Measurements from ENCODE around the gene ZNF280D.

ZNF280D gene

DNA sequence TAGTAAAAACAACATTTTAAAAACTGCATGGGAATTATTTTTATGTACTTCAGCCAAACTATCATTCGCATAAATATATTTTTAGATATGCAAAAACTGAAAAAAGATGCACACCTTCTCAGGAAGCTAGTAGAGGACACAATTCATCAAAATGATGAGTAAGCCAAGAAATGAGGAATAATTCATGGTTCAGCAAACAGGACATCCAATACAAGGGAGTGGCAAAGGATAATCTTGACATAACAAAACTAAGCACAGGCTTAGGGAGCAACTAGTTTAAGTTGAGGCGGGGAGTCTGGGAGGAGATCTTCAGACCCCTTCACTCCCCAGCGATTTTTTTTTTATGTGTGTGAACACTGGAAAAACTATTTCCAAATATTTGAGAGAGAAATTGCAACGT, 93.7 kb downstream of the ZNF280D start:
- H3K9me3 ChIP-seq (ENCODE audit: low read length), result no peaks in the 10 kb centered on the region
- H3K36me3 ChIP-seq (ENCODE audit: insufficient read depth, low read length), result no peaks in the 10 kb centered on the region
- H3K4me1 ChIP-seq (ENCODE audit: insufficient read depth, low read length), result peaks cover 5% of the 10 kb centered on the region
- H2AFZ ChIP-seq (ENCODE audit: low read depth, low read length), result no peak overlapping the region
- no peak overlapping the region for H3K4me3 ChIP-seq (ENCODE audit: low read length)
- no peaks in the 10 kb centered on the region for H3K27me3 ChIP-seq (ENCODE audit: insufficient read depth, low read length)

DNA sequence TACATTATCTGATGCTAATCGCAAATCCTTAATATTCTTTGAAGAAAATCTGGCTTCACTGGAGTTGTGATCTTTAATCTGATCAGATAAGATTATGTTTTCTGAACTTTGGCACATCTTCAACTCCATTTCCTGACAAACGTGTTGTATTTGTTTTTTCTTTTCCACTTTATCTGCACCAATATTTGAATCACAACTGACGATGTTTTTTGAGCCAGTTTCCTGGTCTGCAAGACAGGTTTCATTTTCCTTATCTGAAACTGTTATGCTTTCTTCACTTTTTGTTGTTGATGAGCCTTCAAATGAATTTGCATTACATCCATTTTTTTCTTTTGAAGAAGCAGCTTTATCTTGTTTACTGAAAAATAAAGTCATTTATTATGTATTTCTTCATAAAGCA, 101.5 kb downstream of the ZNF280D start:
- Histone ChIP-seq H3K9me3 (ENCODE audit: low read length) (no peaks in the 10 kb centered on the region), H3K27me3 (ENCODE audit: insufficient read depth, low read length) (no peaks in the 10 kb centered on the region), H3K4me3 (ENCODE audit: low read length) (no peak overlapping the region), H3K4me1 (ENCODE audit: insufficient read depth, low read length) (no peaks in the 10 kb centered on the region), H2AFZ (ENCODE audit: low read depth, low read length) (no peak overlapping the region), H3K36me3 (ENCODE audit: insufficient read depth, low read length) (no peaks in the 10 kb centered on the region)

DNA sequence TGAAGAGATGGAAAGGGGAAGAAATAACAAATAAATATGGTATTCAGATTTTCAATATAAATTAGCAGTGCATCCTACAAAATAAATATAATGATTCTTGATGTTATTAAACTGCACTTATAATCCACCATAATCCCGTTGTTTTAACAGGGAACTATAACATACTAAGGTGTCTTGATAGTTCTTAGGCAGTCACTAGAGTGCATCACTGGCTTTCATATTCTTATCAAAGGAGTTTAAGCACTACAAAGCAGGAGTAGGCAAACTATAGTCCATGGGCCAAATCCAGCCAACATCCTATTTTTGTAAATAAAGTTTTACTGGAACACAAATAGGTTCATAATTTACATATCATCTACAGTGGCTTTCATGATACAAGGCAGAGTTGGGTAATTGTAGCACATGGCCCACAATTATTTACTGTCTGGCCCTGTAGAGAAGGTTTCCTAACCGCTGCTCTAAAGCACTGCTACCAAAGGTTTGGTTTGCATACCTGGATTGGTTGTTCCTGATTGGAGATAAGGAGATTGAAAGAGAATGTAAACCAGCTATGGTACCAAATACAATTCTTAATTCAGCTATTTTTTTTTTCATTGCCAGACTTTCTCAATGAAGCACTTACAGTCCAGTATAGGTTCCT, 104.3 kb downstream of the ZNF280D start:
- no peaks in the 10 kb centered on the region for H3K4me1 ChIP-seq (ENCODE audit: insufficient read depth, low read length)

DNA sequence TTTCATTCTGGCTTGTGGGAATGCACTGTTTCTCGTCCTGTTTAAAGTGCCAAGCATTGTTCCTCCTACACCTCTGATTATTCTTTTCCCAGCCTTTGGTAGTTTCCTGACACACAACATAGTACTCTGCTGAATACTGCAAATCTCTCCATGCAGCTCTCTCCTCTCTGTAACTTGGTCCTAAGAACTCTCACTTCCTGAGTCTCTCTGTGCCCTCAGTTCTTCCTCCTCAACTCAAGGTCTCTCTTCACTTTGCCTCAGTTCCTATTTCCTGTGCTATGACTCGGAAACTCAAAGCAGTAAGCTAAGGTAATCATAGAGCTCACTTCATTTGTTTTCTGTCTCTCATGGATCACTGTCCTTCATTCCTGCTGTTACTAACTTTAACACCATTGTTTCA, 113.4 kb downstream of the ZNF280D start:
- H3K9me3 ChIP-seq (ENCODE audit: low read length), result no peaks in the 10 kb centered on the region
- H2AFZ ChIP-seq (ENCODE audit: low read depth, low read length), result peak overlapping the region; percentile 38
- no peaks in the 10 kb centered on the region for H3K27me3 ChIP-seq (ENCODE audit: insufficient read depth, low read length)
- H3K4me3 ChIP-seq (ENCODE audit: low read length), result no peak overlapping the region
- no peaks in the 10 kb centered on the region for H3K4me1 ChIP-seq (ENCODE audit: insufficient read depth, low read length)
- no peaks in the 10 kb centered on the region for H3K36me3 ChIP-seq (ENCODE audit: insufficient read depth, low read length)

More for the DNA sequence above, 104.3 kb downstream of the ZNF280D start:
- H3K9me3 ChIP-seq (ENCODE audit: low read length), result no peaks in the 10 kb centered on the region
- H3K4me3 ChIP-seq (ENCODE audit: low read length), result no peak overlapping the region
- no peaks in the 10 kb centered on the region for H3K27me3 ChIP-seq (ENCODE audit: insufficient read depth, low read length)
- no peaks in the 10 kb centered on the region for H3K36me3 ChIP-seq (ENCODE audit: insufficient read depth, low read length)
- H2AFZ ChIP-seq (ENCODE audit: low read depth, low read length), result no peak overlapping the region

DNA sequence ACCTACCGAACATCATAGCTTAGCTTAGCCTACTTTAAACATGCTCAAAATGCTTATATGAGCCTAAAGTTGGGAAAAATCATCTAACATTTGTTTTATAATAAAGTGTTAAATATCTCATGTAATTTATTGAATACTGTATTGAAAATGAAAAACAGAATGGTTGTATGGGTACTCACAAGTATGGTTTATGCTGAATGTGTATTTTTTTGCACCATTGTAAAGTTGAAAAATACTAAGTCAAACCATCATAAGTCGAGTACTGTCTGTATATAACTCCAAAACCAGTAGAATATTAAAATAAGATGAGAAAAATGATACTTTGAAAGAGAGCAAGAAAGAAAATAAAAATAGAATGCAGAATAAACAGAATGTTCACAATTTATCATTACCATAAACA, 115.7 kb downstream of the ZNF280D start:
- Histone ChIP-seq H3K4me3 (ENCODE audit: low read length) (no peak overlapping the region), H3K36me3 (ENCODE audit: insufficient read depth, low read length) (no peaks in the 10 kb centered on the region), H3K9me3 (ENCODE audit: low read length) (no peaks in the 10 kb centered on the region), H3K4me1 (ENCODE audit: insufficient read depth, low read length) (no peaks in the 10 kb centered on the region), H3K27me3 (ENCODE audit: insufficient read depth, low read length) (peaks cover 2% of the 10 kb centered on the region), H2AFZ (ENCODE audit: low read depth, low read length) (no peak overlapping the region)

DNA sequence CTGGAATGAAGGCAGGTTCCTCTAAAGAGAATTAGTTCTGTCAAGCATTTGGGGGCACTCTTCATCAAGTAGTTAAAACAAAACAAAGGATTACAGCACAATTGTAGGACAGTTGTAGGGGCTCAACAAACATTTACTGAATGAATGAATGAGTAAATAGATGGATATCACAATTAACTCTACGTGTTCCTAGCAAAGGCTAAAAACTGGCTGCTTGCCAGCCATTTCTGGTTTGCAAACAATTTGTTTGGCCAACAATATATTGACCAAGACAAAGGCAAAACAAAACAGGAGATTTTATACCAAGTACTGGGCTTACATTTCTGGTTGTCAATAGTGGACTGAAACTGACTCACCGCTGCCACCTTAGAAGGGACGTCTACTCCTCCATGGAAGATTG, 116.8 kb downstream of the ZNF280D start:
- Histone ChIP-seq H3K4me1 (ENCODE audit: insufficient read depth, low read length) (no peaks in the 10 kb centered on the region), H3K9me3 (ENCODE audit: low read length) (no peaks in the 10 kb centered on the region), H3K4me3 (ENCODE audit: low read length) (no peak overlapping the region), H3K27me3 (ENCODE audit: insufficient read depth, low read length) (peaks cover 2% of the 10 kb centered on the region), H2AFZ (ENCODE audit: low read depth, low read length) (no peak overlapping the region), H3K36me3 (ENCODE audit: insufficient read depth, low read length) (no peaks in the 10 kb centered on the region)

DNA sequence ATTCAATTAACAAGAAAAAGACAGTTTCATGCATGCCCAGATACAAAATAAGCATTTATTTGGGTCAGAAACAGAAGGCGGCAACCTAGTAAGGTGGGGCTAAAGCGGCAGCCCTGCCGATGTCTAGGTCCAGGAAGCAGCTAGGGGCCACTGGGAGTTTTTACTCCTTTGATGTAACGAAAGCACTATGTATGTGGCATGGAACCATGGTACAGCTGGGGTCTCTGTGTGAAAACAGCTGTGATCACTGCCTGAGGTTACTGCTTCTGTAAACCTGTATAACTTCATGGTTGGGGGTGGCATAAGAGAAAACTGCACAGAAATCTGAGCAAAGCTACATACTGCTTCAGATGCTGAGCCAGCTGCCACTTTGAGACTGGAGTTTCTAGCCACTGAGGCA, 119.5 kb downstream of the ZNF280D start:
- Histone ChIP-seq H3K27me3 (ENCODE audit: insufficient read depth, low read length) (peaks cover 5% of the 10 kb centered on the region), H3K36me3 (ENCODE audit: insufficient read depth, low read length) (no peaks in the 10 kb centered on the region), H3K9me3 (ENCODE audit: low read length) (no peaks in the 10 kb centered on the region)

DNA sequence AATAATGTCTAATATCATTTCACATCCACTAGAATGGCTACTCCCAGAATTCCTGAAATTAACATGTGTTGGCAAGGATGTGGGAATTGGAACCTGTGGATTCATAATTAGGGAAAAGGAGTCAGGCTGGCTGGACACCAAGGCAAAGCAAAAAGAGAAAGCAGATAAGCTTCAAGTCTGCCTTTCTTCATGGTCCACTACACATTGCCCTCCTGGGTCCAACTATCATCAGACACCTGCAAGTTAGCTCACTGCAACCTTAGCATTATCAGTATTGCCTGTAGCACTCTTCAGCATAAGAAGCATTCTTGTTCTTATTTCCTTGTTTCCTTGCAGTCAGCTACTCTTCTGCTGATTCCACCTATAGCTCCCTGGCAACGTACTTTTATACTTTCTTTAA, 124.3 kb downstream of the ZNF280D start:
- H3K36me3 ChIP-seq (ENCODE audit: insufficient read depth, low read length), result no peaks in the 10 kb centered on the region

More for the DNA sequence above, 119.5 kb downstream of the ZNF280D start:
- H3K4me1 ChIP-seq (ENCODE audit: insufficient read depth, low read length), result no peaks in the 10 kb centered on the region
- H3K4me3 ChIP-seq (ENCODE audit: low read length), result no peak overlapping the region
- H2AFZ ChIP-seq (ENCODE audit: low read depth, low read length), result no peak overlapping the region

DNA sequence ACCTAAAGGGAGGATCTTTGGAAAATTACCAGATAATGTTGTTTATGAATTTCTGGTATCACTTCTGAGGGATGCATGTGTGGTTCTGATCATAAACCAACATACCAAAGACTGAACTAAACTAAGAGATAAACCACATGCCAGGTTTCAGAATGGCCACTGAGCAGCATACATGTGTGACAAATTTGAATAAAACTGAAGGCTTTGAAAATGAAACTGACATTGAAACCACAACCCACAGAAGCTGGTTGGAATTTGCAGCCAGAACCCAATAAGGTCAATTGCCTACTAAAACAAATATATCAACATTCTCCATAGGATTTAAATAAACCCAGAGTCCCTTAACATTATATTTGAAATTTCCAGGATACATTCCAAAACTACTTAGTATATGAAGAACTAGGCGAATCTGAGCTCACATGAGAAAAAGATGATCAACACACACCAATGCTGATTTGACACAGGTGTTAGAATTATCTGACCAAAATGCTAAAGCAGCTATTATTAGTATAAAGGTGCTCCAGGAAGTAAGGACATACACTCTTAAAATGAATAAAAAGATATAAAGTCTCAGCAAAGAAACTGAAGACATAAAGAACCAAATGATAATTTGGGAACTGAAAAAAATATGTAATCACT, 125.0 kb downstream of the ZNF280D start:
- H3K4me1 ChIP-seq (ENCODE audit: insufficient read depth, low read length), result no peaks in the 10 kb centered on the region
- no peaks in the 10 kb centered on the region for H3K9me3 ChIP-seq (ENCODE audit: low read length)
- no peak overlapping the region for H3K4me3 ChIP-seq (ENCODE audit: low read length)
- no peak overlapping the region for H2AFZ ChIP-seq (ENCODE audit: low read depth, low read length)
- no peaks in the 10 kb centered on the region for H3K36me3 ChIP-seq (ENCODE audit: insufficient read depth, low read length)
- H3K27me3 ChIP-seq (ENCODE audit: insufficient read depth, low read length), result peaks cover 4% of the 10 kb centered on the region

More for the DNA sequence above, 124.3 kb downstream of the ZNF280D start:
- Histone ChIP-seq H3K9me3 (ENCODE audit: low read length) (no peaks in the 10 kb centered on the region), H3K4me1 (ENCODE audit: insufficient read depth, low read length) (no peaks in the 10 kb centered on the region), H3K4me3 (ENCODE audit: low read length) (no peak overlapping the region), H3K27me3 (ENCODE audit: insufficient read depth, low read length) (peaks cover 4% of the 10 kb centered on the region), H2AFZ (ENCODE audit: low read depth, low read length) (no peak overlapping the region)

DNA sequence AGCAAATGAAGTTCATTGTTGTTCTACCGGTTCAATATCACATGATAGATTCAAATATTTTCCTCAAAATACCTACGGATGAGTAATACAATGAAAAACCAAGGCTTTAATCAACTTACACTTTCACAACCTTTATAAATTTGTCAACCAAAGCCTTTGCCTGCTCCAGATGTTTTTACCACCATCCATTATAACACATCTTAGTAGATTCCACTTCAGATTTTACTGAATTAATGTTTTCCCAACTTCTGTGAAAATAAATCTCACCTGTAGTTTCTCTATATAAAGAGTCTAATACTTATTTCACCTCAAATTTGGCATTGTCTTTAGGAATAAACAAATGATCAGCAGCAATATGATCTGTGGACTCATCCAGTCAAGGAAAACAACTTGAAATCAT, 131.1 kb downstream of the ZNF280D start:
- Histone ChIP-seq H3K4me3 (ENCODE audit: low read length) (no peak overlapping the region), H3K9me3 (ENCODE audit: low read length) (no peaks in the 10 kb centered on the region), H3K4me1 (ENCODE audit: insufficient read depth, low read length) (no peaks in the 10 kb centered on the region), H3K36me3 (ENCODE audit: insufficient read depth, low read length) (no peaks in the 10 kb centered on the region), H3K27me3 (ENCODE audit: insufficient read depth, low read length) (no peaks in the 10 kb centered on the region), H2AFZ (ENCODE audit: low read depth, low read length) (no peak overlapping the region)

DNA sequence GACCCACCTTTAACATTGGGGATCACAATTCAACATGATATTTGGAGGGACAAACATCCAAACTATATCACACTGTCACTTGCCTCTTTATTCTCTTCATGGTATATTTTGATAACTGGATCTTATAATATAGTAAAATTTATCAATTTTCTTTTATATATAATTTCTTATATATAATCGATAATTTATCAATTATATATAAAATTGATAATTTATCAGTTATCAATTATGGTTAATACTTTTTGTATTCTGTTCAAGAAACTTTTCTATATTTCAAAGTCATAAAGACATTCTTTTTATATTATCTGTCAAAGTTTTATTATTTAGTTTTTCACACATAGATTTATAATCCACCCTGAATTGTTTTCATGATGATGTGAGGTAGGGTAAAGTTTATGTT, 132.9 kb downstream of the ZNF280D start:
- Histone ChIP-seq H3K9me3 (ENCODE audit: low read length) (no peaks in the 10 kb centered on the region), H3K4me1 (ENCODE audit: insufficient read depth, low read length) (no peaks in the 10 kb centered on the region), H3K4me3 (ENCODE audit: low read length) (no peak overlapping the region), H3K27me3 (ENCODE audit: insufficient read depth, low read length) (no peaks in the 10 kb centered on the region), H2AFZ (ENCODE audit: low read depth, low read length) (no peak overlapping the region), H3K36me3 (ENCODE audit: insufficient read depth, low read length) (no peaks in the 10 kb centered on the region)

DNA sequence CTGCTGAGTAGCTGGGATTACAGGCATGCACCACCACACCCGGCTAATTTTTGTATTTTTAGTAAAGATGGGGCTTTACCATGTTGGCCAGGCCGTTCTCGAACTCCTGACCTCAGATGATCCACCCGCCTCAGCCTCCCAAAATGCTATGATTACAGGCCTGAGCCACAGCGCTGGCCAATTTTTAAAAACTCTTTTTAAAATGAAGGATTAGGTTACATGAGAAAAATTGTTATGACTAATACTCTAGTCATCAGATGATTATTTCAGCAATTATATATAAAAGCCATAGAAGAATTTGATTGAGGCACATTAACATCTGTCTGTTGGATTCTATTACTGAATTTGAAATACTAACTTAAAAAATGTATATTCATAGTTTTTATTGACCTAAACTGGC, 134.3 kb downstream of the ZNF280D start:
- no peaks in the 10 kb centered on the region for H3K4me1 ChIP-seq (ENCODE audit: insufficient read depth, low read length)
- H3K9me3 ChIP-seq (ENCODE audit: low read length), result no peaks in the 10 kb centered on the region
- H3K27me3 ChIP-seq (ENCODE audit: insufficient read depth, low read length), result no peaks in the 10 kb centered on the region
- no peaks in the 10 kb centered on the region for H3K36me3 ChIP-seq (ENCODE audit: insufficient read depth, low read length)
- H2AFZ ChIP-seq (ENCODE audit: low read depth, low read length), result no peak overlapping the region
- H3K4me3 ChIP-seq (ENCODE audit: low read length), result no peak overlapping the region

DNA sequence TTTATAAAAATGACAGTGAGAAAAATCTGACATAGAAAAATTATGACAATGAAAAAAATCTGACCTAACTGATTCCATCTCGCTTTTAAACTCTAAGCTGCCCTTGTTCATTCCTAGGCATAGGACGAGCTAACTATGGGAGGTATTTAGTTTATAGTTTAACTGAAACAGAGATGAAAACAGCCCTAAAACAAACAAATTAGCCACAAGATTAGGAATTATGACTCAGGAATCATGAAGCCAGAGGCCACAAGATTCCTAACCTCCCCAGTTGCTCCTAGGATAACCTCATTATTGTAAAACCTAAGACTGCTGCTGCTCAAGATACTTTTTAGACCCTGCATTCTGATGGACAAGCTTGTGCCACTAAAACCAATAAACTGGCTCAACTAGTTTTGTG, 145.6 kb downstream of the ZNF280D start:
- Histone ChIP-seq H3K36me3 (ENCODE audit: insufficient read depth, low read length) (no peaks in the 10 kb centered on the region), H2AFZ (ENCODE audit: low read depth, low read length) (no peak overlapping the region), H3K4me1 (ENCODE audit: insufficient read depth, low read length) (no peaks in the 10 kb centered on the region), H3K27me3 (ENCODE audit: insufficient read depth, low read length) (no peaks in the 10 kb centered on the region), H3K9me3 (ENCODE audit: low read length) (peaks cover 9% of the 10 kb centered on the region), H3K4me3 (ENCODE audit: low read length) (no peak overlapping the region)

DNA sequence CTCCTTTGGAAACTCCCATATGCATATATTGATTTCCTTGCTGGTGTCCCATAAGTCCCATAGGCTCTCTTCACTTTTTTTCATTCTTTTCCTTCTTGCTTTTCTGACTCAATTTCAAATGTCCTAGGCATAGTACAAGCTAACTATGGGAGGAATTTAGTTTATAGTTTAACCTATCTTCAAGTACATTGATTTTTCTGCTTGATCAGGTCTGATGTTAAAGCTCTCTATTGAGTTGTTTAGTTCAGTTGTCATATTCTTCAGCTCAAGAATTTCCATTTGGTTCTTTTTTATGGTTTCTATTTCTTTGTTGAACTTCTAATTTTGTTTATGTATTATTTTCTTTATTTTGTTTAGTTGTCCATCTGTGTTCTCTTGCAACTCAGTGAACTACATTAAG, 147.1 kb downstream of the ZNF280D start:
- peaks cover 9% of the 10 kb centered on the region for H3K9me3 ChIP-seq (ENCODE audit: low read length)
- H3K4me3 ChIP-seq (ENCODE audit: low read length), result no peak overlapping the region
- no peaks in the 10 kb centered on the region for H3K27me3 ChIP-seq (ENCODE audit: insufficient read depth, low read length)
- no peak overlapping the region for H2AFZ ChIP-seq (ENCODE audit: low read depth, low read length)
- no peaks in the 10 kb centered on the region for H3K36me3 ChIP-seq (ENCODE audit: insufficient read depth, low read length)
- H3K4me1 ChIP-seq (ENCODE audit: insufficient read depth, low read length), result no peaks in the 10 kb centered on the region
